Stimulated activated CD8-positive, alpha-beta memory T cell treated with anti-CD3 and anti-CD28 coated beads, Interleukin-12 subunit alpha, Interleukin-12 subunit beta, amount 100 ng/mL, for 24 hours (primary cell): ENCODE results near the gene NT5C2.
"Not testable (repeated sequence)": the region's sequence is repeated elsewhere in the genome, so short reads cannot be mapped to it uniquely, and the experiment has no call there.

Source experiments
- DNase-seq: peaks from one replicate; pipeline ENCODE4 v3.0.0-alpha.2; 2020; ENCODE audit errors: extremely low read depth

The NT5C2 gene

DNA sequence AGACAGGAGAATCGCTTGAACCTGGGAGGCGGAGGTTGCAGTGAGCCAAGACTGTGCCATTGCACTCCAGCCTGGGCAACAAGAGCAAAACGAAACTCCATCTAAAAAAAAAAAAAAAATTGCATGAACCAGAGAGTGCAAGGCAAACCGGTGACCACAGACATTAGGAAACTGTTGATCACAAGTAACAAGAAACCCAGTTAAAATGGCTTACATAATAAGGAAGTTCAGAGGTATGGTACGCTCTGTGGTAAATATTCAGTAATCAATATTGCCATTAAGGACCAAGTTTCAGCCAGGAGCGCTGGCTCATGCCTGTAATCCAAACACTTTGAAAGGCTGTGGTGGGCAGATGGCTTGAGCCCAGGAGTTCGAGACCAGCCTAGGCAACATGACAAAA lies 9.2 kb upstream of the NT5C2 start:
- no peak for DNase-seq

DNA sequence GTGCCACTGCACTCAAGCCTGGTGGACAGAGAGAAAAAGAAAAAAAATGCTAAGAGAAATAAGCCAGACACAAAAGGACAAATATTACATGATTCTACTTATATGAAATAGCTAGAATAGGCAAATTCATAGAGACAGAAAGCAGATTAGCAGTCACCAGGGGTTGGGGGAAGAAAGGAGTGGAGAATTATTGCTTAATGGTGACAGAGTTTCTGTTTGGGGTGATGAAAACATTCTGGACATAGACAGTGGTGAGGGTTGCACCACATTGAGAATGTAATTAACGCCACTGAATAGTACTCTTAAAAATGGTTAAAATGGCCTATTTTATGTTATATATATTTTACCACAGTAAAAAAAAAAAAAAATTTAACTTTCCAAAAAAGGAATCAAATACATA lies 6.4 kb upstream of the NT5C2 start:
- DNase-seq: no peak

DNA sequence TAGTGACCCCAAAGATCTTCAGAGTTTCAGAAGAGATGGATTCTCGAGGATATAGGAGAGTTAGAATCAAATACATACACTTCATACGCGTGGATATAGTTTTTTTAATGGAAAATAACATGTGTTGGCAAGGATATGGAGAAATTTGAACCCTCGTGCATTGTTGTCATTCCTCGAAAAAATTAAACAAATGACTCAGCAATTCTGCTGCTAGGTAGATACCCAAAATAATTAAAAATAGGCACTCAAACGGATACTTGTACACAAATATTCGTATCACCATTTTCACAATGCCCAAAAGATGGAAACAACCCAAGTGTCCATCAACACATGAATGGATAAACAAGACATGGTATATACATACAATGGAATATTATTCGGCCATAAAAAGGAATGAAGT lies 5.6 kb upstream of the NT5C2 start:
- no peak for DNase-seq

DNA sequence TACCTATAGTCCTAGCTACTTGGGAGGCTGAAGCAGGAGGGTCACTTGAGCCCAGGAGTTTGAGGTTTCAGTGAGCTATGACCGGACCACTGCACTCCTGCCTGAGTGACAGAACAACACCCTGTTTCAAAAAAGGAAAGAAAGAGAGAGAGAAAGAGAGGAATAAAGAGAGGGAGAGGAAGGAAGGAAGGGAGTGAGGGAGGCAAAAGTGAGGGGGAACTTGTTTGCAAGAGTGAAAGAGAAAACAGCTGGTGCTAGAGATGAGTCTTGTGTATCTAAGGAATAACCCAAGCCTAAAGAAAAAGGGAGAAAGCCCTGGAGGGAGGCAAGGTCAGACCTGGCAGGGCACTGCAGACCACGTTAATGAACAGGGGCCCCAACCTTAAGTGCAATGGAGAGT lies 4.8 kb upstream of the NT5C2 start:
- no peak for DNase-seq

DNA sequence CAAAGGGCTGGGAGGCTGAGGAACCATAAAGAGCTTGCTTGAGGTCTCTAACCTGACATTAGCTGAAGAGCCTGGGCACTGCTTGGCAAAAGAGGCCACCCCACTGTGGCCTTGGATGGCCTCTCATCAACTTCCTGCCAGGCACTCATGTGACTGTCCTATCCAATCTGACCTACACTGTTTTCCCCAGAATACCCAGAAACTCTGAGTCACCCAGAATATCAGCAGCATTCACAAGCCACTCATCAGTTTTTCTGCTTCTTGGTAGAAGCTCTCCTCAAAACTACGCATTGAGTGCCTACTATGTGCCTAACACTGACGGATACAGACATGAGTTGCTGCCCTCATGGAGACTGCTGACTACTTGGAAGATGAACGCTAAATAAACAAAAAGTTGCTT lies 4.1 kb upstream of the NT5C2 start:
- no peak for DNase-seq

DNA sequence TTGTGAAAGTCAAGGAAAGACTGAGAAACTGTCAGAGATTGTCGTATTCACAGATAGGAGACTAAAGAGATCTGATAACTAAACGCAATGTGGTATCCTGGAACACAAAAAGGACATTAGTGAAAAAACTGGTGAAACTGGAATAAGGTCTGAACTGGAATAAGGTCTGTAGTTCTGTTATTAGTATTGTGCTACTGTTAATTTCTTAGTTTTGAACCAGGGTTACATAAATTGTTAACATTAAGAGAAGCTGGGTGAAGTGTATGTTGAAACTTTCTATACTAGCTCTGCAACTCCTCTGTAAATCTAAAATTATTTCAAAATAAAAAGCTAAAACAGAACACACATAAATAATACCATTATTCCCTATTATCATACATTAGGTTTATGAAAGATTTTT lies 3.4 kb upstream of the NT5C2 start:
- DNase-seq: no peak

DNA sequence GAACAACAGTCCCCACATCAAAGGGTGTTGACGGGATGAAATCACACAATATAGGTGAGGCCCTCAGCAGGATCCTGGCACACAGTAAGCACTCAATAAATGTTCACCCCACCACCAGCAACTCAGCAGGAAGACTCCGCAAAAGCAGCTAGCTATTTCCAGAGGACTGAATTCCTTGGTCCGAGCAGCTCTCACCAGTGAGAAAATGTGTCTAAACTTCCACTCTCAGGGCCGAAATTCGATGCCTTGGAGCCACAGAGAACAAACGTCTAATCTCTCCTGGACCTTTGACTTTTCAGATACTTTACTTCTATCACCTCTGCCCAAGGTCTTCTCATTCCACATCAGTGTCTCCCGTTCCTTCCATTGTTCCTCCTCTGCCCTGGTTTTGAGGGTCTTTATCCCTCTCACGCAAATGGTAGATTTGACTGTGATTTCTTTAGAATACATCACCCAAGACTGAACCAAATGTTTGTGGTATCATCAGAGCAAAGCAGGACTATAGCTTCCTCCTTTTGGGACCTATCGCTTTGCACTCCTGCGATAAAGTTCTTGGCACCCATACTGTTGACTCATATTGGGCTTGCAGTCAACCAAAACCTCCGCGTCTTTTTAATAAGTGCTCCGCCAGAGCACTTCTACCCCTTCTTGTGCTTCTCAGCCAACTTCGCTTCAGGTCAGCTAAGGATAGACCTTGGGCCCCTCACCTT lies 903 bp upstream of the NT5C2 start:
- no peak for DNase-seq

DNA sequence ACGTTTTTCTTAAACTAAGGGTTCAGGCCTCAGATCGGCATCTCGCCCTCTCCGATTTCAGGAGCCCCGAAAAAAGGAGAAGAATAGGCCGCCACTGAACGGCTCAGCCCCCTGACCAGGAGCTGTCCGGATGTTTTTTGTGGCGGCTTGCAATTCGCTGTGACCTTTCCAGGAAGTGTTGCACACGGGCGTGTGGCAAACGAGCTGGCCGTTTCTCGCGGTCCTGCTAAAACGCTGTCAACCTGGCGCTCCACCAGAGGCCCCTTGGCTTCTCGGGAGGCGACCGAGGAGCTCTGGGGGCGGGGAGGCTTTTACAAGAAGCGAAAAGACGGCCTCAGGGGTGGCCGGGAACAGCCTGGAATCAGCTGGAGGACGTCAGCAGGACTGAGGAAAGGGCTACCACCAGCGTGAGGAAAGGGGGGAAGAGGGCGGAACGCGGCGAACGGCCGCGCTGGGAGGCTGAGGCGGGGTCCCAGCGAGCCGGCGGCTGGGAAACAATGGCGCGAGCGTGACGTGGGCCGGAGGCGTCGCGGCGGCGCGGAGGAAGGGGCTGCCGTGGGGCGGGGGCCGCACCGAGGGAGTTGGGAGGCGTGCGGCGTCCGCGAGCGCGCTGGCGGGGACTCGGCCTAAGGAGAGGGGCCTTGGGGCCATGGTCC lies 493 bp downstream of the NT5C2 start:
- peak; percentile 22 for DNase-seq

DNA sequence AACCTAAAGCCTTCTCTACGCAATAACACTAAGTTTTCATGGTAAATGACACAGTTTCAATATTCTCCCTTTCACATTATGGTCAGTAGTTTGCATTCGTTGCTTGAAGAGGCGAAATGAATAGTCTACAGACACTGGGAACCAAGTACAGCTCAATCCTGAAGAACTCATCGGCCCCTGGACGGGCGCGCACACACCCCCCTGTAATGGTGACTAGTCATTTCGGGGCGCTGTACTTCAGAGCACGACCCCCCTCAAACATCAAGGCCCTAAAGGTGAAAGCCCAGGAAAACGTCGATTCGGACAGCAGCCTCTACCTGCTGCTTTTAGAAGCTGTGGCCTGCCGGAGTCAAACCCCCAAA lies 1.0 kb downstream of the NT5C2 start:
- no peak for DNase-seq

DNA sequence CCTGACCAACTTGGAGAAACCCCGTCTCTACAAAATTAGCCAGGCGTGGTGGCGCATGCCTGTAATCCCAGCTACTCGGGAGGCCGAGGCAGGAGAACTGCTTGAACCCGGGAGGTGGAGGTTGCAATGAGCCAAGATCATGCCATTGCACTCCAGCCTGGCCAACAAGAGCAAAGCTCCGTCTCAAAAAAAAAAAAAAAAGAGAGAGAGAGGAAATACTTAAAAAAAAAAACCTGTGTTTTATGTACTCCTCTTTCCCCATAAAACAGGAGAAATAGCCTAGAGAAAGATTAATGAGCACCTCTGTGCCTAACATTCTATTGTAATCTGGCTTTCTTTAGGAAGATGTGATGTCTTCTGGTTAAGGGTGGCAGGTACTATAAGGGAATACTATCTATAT lies 1.9 kb downstream of the NT5C2 start:
- not testable (repeated sequence) for DNase-seq

DNA sequence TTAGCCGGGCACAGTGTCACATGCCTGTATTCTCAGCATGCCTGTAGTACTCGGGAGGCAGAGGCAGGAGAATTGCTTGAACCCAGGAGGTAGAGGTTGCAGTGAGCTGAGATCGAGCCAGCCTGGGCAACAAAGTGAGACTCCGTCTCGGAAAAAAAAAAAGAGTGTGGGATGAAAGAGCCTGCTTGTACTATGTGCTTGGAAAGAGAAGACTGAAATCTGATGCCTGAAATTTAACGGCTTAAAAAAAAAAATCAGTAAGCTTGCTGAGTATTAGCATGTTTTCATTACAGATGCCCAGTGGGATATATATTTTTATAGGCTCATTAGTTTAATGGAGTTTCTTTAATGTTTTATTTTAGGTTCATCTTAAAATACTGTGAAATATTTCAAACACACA lies 4.2 kb downstream of the NT5C2 start:
- DNase-seq: no peak

DNA sequence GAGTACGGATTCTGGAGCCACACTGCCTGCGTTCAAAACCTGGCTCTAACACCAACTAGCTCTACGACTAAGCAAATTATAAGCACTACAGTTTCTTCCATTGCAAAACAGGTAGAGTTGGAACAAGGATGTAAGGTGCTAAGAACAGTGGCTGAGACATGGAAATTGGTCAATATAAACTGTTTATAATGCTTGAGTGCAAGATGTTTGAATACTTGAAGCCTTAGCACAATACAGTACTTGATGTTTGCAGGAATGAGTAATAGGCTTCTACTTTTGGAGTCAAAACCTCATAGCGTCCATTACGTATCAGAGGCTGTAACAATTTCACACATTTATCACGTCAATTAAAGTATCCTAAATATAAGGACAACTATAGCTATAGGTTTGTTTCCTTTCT lies 6.9 kb downstream of the NT5C2 start:
- no peak for DNase-seq

DNA sequence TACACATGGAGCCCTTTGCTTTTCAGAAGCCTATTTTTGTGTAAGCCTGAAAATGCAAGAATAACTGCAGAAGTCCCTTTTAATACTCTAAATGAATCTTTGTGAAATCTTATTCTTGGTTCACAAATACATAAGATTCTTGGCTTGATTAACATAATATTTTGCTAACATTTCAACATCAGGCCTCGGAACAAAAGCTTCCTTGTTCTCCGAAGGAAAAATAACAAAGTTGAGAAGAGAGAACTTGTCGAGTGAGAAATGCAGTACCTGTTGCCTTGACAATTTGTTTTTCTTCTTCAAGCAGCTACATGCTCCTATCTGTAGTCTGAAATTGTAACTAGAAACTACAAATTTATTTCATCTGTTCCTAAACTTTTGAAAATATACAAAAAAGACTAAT lies 8.5 kb downstream of the NT5C2 start:
- no peak for DNase-seq

DNA sequence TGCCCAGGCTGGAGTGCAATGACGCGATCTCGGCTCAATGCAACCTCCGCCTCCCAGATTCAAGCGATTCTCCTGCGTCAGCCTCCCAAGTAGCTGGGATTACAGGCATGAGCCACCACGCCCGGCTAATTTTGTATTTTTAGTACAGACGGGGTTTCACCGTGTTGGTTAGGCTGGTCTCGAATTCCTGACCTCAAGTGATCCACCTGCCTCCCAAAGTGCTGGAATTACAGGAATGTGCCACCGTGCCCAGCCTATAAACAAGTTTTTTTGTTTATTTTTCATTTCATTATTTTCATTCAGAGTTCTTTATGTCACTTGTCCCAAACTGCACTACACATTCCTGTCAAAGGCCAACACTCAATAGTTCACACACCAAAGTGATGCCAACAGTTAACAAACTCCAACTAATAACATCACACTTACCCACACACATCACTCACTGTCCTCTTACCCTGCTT lies 9.1 kb downstream of the NT5C2 start:
- DNase-seq: not testable (repeated sequence)

DNA sequence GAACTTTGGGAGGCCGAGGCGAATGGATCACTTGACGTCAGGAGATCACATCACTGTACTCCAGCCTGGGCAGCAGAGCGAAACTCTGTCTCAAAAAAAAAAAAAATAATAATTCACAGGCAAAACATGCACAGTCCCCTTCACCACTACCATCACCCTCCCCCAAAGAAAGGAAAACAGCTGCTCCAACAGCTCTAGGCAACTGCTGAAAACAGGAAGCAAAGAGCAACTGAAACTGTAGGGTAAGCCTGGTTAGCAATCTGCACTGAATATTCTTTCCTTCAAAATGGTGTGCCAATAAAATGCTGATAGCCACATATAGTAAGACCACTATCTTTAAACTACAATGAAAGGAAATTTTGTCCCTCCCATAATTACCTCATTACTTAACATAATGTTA lies 11.8 kb downstream of the NT5C2 start:
- DNase-seq: no peak

DNA sequence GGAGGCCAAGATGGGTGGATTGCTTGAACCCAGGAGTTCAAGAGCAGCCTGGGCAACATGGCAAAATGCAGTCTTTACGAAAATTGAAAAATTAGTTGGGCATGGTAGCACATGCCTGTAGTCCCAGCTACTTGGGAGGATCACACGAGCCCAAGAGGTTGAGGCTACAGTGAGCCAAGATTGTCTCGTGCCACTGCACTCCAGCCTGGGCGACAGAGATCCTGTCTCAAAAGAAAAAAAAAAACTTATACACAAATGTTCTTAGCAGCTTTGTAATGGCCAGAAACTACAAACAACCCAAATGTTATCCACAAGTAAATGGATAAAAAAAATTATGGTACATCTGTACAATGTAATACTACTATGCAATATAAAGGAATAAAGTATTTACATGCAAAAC lies 12.6 kb downstream of the NT5C2 start:
- no peak for DNase-seq

DNA sequence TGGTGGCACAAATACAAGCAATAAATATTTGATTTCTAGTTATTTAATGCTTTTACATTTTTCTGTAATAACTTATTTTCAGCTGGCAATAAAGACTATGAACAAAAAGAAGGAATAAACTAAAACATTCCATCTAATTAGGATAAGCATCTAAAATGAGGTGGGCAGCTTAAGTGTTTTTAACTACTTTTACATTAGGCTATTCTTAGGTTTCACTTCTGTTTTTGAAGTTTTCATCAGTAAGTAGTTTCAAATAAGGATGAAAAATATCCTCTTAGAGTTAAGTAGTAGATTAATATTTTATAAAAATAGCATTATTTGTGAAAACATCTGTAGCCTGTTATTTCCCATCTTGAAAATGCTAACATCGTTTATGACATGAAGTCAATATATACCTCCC lies 15.9 kb downstream of the NT5C2 start:
- DNase-seq: no peak

DNA sequence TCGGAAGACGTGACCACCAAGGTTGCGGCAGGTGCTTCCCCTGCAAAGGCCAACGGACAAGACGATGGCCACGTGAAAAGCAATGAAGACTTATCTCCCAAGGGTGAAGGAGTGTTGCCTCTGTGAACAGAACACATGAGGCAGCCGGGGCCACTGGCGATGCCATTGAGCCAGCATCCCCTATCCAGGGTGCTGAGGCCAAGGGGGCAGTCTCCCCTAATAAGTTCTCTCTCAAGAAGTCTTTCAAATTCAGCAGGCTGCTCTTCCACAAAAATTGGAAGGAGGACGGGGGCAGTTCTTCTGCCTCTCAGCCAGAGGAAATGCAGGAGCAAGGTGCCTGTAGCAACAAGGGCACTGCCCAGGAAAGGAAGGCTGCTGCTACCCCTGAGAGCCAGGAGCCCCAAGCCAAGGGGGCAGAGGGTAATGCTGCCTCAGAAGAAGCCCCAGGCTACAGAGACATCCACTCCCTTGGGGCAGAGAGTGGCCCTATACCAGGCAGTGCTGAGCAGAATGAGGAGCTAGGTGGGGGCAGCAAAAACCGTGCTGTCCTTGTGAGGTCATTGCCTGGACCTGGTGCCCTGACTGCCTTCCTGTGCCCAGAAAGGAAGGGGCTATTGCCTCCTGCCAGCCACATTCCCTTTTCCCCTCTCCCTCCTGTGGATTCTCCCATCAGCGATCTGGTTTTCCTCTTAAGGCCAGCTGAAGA lies 17.3 kb downstream of the NT5C2 start:
- no peak for DNase-seq

DNA sequence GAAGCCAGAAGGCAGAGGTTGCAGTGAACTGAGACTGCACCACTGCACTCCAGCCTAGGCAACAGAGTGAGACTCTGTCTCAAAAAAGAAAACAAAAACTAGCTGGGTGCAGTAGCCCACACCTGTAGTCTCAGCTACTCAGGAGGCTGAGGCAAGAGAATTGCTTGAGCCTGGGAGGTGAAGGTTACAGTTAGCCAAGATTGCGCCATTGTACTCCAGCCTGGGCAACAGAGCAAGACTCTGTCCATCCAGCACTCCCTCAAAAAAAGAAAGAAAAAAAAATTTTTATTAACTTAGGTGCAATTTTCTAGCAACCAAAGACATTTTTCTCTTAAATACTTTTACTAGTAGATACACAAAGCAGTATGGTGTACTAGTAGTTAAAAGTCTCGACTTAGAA lies 18.7 kb downstream of the NT5C2 start:
- not testable (repeated sequence) for DNase-seq

DNA sequence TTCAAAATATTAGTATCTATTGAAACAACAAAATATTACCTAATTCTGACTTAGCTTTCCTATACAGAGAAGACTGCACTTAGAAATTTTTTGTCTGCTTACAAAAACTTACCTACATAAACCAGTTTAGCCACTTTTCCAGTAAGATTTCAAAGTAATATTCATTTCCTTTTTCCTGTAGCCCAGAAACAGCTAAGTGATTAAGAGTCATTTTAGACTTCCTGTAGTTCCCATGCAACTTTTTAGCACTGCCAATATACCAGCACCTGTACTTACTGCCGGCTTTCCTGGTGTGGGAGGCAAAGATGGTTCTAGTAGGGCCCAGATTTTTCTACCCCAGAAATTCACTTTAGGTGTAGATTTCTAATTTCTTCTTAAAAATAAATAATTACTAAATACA lies 21.8 kb downstream of the NT5C2 start:
- no peak for DNase-seq

DNA sequence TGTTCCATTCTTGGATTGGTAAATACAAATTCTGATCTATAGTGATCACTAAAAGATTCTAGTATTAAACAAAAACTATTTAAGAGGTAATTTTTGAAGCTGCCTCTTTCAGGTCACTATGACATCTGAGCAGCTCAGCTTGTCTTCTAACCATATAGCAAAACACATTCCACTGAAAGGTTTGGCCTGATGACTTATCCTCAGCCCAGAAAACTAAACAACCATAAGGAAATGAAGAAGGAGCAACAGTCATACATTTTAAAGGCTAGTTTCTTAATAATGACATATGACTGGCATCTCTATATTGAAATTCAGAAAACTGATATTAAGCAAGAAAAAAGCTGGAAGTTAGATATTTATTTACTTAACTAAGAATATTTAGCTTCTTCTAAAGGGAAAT lies 24.6 kb downstream of the NT5C2 start:
- DNase-seq: no peak

DNA sequence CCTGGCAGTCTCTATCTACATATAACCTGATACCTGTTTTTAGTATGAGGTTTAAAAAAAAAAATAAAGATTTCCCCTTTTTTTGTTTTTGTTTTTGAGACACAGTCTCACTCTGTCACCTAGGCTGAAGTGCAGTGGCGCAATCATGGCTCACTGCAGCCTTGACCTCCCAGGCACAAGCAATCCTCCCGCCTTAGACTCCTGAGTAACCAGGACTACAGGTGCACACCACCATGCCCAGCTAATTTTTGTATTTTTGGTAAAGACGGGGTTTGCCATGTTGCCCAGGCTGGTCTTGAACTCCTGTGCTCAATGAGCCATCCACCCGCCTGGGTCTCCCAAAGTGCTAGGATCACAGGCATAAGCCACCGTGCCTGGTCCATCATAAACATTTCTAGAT lies 25.5 kb downstream of the NT5C2 start:
- DNase-seq: not testable (repeated sequence)

DNA sequence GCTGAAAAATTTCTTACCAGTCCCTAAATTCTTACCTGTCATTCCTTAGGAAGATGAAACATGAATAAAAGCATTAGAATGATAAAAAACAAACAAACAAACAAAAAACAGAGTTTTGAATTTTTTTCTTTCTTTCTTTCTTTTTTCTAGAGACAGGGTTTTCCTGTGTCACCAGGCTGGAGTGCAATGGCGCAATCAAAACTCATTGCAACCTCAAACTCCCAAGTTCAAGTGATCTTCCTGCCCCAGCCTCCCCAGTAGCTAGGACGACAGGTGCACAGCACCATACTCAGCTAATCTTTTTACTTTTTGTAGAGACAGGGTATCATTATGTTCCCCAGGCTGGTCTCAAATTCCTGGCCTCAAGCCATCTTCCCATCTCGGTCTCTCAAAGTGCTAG lies 26.5 kb downstream of the NT5C2 start:
- DNase-seq: no peak
